WTC11 (cell line): ENCODE data around the gene CAPN14.

ENCODE experiments used
- ETV6 ChIP-seq: sonication (generic); formaldehyde crosslinking; IDR thresholded peaks from 2 replicates; pipeline ENCODE4 v1.8.1; 2022; ENCODE audit warnings: mild to moderate bottlenecking, missing genetic modification reagents
- FOXJ3 ChIP-seq: sonication (generic); formaldehyde crosslinking; IDR thresholded peaks from 2 replicates; pipeline ENCODE4 v1.9.0; 2021; ENCODE audit warnings: missing genetic modification reagents, mild to moderate bottlenecking, borderline replicate concordance
- IRF2 ChIP-seq: sonication (generic); formaldehyde crosslinking; IDR thresholded peaks from 2 replicates; pipeline ENCODE4 v1.8.0; 2022; ENCODE audit warnings: low read depth, missing genetic modification reagents, borderline replicate concordance
- NFYB ChIP-seq: sonication (generic); formaldehyde crosslinking; conservative IDR thresholded peaks from 2 replicates; pipeline ENCODE4 v1.8.0; 2022; ENCODE audit warnings: low read depth, missing genetic modification reagents
- NR2C2 ChIP-seq: sonication (generic); formaldehyde crosslinking; IDR thresholded peaks from 2 replicates; pipeline ENCODE4 v1.8.0; 2022; ENCODE audit warnings: mild to moderate bottlenecking, missing genetic modification reagents
- PRRX2 ChIP-seq: fragments of 250-450 bp; sonication (Bioruptor Pico); IDR thresholded peaks from 2 replicates; pipeline ENCODE4 v1.8.0; 2021; ENCODE audit warnings: mild to moderate bottlenecking
- SP1 ChIP-seq: sonication (generic); formaldehyde crosslinking; conservative IDR thresholded peaks from 2 replicates; pipeline ENCODE4 v1.8.1; 2022; ENCODE audit warnings: missing genetic modification reagents
- ZNF263 ChIP-seq: sonication (generic); formaldehyde crosslinking; IDR thresholded peaks from 2 replicates; pipeline ENCODE4 v1.8.1; 2022; ENCODE audit warnings: low read depth, mild to moderate bottlenecking, moderate library complexity, missing genetic modification reagents
- ZNF416 ChIP-seq: fragments of 250-450 bp; sonication (Bioruptor Pico); IDR thresholded peaks from 2 replicates; pipeline ENCODE4 v1.9.0; 2021; ENCODE audit warnings: mild to moderate bottlenecking, inconsistent platforms
- TF ChIP-seq, protein P1 (sequence below): fragments of 200-600 bp; IDR thresholded peaks from 2 replicates; pipeline ENCODE4 v1.8.0; 2022; ENCODE audit warnings: antibody characterized with exemption
- TF ChIP-seq, protein P2 (sequence below): sonication (generic); formaldehyde crosslinking; conservative IDR thresholded peaks from 2 replicates; pipeline ENCODE4 v1.8.1; 2022; ENCODE audit warnings: mild to moderate bottlenecking, missing genetic modification reagents
- TF ChIP-seq, protein P3 (sequence below): fragments of 250-450 bp; sonication (Bioruptor Pico); conservative IDR thresholded peaks from 2 replicates; pipeline ENCODE4 v1.9.0; 2021; ENCODE audit warnings: mild to moderate bottlenecking

DNA sequence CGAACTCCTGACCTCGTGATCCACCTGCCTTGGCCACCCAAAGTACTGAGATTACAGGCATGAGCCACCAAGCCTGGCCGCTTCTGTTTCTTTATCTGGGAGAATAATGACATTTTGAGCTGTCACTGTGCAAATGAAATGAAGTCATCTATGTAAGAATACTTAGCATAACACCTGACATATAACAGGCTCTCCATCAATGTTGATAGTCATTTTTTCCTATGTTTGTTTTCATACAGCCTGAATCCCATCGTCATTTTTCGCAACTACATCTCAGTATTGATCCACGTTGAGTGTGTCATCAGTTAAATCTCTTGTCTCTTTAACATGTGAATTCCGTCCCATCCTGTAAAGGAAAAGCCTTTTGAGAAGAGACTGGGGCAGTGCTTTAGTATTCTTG is 6.4 kb upstream of the CAPN14 start:
- TF ChIP-seq, protein P1, sequence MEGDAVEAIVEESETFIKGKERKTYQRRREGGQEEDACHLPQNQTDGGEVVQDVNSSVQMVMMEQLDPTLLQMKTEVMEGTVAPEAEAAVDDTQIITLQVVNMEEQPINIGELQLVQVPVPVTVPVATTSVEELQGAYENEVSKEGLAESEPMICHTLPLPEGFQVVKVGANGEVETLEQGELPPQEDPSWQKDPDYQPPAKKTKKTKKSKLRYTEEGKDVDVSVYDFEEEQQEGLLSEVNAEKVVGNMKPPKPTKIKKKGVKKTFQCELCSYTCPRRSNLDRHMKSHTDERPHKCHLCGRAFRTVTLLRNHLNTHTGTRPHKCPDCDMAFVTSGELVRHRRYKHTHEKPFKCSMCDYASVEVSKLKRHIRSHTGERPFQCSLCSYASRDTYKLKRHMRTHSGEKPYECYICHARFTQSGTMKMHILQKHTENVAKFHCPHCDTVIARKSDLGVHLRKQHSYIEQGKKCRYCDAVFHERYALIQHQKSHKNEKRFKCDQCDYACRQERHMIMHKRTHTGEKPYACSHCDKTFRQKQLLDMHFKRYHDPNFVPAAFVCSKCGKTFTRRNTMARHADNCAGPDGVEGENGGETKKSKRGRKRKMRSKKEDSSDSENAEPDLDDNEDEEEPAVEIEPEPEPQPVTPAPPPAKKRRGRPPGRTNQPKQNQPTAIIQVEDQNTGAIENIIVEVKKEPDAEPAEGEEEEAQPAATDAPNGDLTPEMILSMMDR, result no peak
- no peak for TF ChIP-seq IRF2 (CRISPR knock-in tag)
- TF ChIP-seq, protein P2, sequence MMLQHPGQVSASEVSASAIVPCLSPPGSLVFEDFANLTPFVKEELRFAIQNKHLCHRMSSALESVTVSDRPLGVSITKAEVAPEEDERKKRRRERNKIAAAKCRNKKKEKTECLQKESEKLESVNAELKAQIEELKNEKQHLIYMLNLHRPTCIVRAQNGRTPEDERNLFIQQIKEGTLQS (CRISPR knock-in tag), result no peak
- TF ChIP-seq ZNF263 (CRISPR knock-in tag), result no peak
- TF ChIP-seq NR2C2 (CRISPR knock-in tag), result no peak
- no peak for TF ChIP-seq ZNF416 (CRISPR knock-in tag)
- TF ChIP-seq ETV6, result no peak
- TF ChIP-seq SP1, result no peak
- no peak for TF ChIP-seq NFYB (CRISPR knock-in tag)
- TF ChIP-seq FOXJ3 (CRISPR knock-in tag), result no peak
- no peak for TF ChIP-seq PRRX2
- TF ChIP-seq, protein P3, sequence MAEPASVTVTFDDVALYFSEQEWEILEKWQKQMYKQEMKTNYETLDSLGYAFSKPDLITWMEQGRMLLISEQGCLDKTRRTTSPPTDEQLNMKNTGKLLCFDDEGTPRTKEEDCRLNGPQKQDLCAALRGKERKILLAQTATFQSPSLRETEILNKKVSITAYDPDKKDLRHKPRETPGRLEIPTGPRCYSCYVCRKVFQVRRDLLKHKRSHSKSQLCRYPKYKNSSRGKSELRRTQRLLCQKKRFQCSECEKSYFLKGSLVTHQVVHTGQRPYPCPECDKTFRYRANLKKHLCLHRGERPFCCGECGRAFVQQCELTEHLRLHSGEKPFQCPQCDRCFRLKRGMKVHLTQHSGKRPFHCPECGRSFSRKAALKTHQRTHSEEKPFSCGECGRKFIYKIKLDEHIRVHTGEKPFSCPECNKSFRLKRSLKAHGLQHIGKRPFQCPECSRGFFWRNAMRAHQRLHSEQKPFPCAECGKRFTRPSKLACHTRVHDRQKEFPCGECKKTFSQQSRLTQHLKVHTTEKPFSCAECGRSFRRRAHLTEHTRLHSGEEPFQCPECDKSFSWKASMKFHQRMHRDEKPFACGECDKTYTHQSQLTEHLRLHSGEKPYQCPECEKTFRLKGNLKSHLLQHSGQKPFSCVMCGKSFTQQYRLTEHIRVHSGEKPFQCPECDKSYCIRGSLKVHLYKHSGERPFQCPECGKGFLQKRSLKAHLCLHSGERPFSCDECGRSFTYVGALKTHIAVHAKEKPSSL (CRISPR knock-in tag), result no peak
